Activated T-helper 9 cell treated with anti-CD3 and anti-CD28 coated beads, Interleukin-2, amount 50 U/mL, for 16 hours (primary cell): ENCODE results near the gene VN1R5.
"Not testable (repeated sequence)": the region's sequence is repeated elsewhere in the genome, so short reads cannot be mapped to it uniquely, and the experiment has no call there.

Experiments used
- DNase-seq: peaks from one replicate; pipeline ENCODE4 v3.0.0-alpha.2; 2020; ENCODE audit warnings: low read depth

VN1R5 gene

GRCh38 chr1:247255772-247256171 is at the start of gene VN1R5:
VN1R5 (plus strand) TSS chr1:247256072.
- not testable (repeated sequence) for DNase-seq

DNA sequence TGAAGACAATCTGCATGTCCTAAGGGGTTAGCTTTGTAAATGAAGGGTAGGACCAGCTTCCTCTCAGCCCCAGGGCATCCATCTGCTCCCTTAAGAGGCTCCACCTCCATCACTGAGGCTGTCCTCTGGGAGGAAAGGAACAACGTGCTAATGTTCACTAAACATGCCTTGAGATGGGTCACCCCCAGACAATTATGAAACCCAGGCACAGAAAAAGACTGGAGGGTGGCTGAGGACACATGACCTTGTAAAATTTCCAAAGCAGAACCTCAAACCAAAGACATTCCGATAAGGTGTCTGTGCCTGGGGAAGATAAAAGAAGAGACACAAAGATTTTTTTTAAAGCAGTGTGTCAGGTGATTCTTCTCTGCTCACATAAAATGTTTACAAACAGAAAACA is 46.5 kb upstream of the VN1R5 start:
- DNase-seq: no peak

DNA sequence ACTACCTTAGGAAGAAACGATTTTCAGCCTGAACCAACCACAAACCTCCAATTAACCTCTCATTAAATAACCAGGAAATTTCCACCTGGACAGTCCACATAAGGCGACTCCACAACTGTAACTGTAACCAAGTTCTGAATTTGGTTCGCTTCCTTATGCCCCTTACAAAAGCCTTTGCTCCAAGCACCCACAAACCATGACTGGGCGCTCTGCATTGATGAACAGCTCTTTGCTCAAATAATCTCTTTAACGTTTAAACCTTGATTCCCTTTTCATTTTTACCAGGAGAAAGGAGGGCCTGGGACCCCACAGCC is 45.9 kb upstream of the VN1R5 start:
- DNase-seq: no peak

DNA sequence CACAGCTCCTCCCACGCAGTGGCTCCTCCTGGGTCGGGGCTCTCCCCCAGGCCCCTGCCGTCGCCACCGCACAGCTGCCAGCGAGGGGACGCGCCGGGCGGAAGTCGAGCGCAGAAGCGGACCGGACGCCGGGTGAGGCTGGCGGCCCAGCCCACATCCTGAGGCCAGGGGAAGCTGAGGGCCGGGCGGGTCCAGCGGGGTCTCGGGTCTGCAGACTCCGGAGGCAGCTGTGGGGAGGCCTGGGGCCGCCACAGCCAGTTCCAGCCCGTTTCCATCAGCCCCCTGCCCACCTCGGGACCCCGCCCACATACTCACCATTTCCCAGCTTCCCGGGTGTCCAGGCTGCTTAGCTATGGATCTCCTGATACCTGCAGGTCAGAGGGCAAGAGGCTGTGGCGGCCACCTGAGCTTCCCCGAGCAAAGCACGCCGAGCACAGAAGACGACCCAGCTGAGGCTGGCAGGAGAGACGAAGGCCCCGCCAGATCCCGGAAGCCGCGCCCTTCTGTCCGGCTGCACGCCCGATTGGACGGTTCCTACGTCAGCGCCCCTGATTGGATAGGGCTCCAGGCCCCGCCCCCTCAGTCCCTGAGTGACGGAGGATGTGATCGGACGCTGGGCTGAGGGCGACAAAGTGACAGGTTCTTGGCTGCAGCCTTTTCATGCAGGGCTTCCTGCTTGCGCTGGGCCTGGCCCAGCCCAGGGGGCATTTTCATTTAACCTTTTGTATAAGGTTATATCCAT is 45.3 kb upstream of the VN1R5 start:
- DNase-seq: peak; percentile 91

GRCh38 chr1:247211339-247211738 is 44.5 kb upstream of the VN1R5 start:
- no peak for DNase-seq

DNA sequence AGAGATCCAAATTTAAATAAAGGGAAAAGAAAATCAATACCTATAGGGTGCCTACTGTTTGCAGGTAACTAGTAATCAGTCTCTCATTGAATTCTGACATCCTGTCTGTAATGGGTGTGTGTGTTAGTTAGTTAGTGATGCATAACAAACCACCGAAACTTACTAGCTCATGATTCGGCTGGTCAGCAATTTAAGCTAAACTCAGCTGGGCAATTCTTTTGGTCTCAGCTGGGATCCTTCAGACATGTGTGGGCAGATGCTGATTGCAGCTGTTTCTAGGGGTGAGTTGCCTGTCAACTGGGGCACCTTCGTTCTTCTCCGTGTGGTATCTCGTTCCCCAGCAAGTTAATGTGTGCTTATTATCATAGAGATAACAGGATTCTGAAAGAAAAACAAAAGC is 43.9 kb upstream of the VN1R5 start:
- no peak for DNase-seq

- DNase-seq: no peak
Observed at GRCh38 chr1:247212627-247213617, 43.0 kb upstream of the VN1R5 start.

- no peak for DNase-seq
Observed at GRCh38 chr1:247216261-247216660, 39.6 kb upstream of the VN1R5 start.

GRCh38 chr1:247218121-247218651 is 37.7 kb upstream of the VN1R5 start:
- no peak for DNase-seq

- DNase-seq: not testable (repeated sequence)
Observed at GRCh38 chr1:247220280-247220679, 35.6 kb upstream of the VN1R5 start.

DNA sequence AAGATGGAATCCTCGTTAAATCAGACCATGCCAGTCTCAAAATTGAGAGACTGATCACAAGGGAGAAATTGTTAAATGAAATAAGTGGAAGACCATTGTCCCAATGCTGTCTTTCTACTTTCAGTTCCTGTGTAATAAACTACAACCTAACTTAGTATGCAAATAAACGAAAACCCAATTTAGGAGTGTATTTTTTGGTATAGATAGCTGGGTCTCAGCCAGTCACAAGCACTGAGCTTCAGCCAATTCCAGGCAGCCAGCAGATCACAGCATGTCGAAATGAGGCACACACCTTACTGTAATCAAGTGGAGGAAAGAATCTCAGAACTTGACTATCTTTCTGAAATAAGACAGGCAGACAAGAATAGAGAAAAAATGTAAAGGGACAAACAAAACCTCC is 33.0 kb upstream of the VN1R5 start:
- no peak for DNase-seq

DNA sequence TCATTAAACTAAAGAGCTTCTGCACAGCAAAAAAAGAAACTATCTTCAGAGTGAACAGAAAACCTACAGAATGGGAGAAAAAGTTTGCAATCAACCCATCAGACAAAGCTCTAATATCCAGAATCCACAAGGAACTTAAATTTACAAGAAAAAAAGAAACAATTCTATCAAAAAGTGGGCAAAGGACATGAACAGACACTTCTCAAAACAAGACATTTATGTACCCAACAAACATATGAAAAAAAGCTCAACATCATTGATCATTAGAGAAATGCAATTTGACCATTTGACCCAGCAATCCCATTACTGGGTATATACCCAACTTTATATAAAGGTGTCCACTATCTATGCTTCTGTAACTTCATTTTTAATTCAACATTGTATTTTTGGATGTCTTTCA is 31.1 kb upstream of the VN1R5 start:
- no peak for DNase-seq

GRCh38 chr1:247228133-247228532 is 27.7 kb upstream of the VN1R5 start:
- DNase-seq: no peak

DNA sequence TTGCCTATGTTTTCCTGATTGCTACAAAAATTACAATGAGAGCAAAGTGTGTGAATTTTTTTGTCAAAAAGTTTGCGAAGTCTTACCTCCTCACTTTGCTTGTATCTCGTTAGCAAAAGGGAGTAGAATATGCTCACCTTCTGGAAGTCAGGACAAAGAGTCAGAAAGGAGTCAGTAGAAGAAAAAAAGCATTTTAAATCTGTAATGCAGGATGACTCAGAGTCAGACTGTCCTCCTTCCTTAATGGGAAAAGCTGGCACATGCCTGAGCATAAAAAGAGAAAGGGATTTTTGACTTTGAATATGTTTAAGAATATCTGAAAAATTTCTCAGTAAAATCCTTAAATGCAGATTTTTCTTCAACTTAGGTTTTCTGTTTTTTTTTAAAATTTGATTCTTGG is 14.2 kb upstream of the VN1R5 start:
- no peak for DNase-seq

GRCh38 chr1:247243524-247244137 is 12.2 kb upstream of the VN1R5 start:
- no peak for DNase-seq

DNA sequence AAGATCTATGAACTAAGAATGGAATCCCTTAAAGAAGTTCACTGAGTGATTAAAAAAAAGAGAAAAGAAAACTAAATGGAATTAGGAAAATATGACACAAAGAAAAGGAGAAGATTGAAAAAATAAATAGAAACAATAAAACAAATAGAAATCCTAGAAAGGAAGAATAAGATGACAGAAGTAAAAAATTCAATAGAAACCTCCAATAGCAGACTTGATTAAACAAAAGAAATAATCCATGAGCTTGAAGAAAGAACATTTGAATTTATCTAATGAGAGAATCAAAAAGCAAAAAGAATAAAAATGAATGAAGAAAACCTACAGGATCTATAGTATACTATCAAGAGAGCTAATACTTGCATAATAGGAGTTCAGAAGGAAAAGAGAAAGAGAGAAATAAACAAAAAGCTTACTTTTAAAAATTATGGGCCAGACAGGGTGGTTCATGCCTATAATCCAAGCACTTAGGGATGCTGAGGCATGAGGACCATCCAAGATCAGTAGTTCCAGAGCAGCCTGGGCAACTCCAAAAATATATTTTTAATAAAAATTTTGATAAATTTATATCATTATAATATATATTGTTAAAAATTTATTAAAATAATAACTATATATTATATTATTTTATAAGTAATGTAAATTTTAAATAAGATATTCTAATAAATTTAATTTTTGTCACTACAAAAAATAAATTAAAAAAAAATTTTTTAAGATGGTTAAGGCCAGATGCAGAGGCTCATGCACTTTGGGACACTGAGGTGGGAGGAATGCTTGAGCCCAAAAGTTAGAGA is 9.4 kb upstream of the VN1R5 start:
- no peak for DNase-seq

GRCh38 chr1:247247568-247247967 is 8.3 kb upstream of the VN1R5 start:
- DNase-seq: no peak

- no peak for DNase-seq
Observed at GRCh38 chr1:247266053-247266452, 10.2 kb downstream of the VN1R5 start.

- no peak for DNase-seq
Observed at GRCh38 chr1:247268390-247269045, 12.6 kb downstream of the VN1R5 start.

DNA sequence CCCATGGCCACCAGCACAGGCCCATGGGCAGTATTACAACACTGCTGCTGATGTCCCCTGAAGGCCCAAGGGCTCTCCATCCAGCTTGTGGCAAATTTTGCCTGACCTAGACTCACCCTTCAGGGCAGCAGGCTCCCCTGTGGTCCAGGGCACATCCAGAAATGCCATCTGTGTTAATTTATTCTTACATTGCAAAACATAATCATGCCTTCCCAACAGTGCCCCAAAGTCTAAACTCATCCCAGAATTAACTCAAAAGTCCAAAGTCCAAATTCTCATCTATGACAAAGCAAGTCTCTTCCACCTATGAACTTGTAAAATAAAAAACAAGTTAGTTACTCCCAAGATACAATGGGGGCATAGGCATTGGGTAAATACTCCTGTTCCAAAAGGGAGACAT is 13.3 kb downstream of the VN1R5 start:
- no peak for DNase-seq

GRCh38 chr1:247270003-247270402 is 14.1 kb downstream of the VN1R5 start:
- no peak for DNase-seq
